CD4-positive, alpha-beta T cell treated with Interleukin-4 for 4 hours (primary cell): ENCODE measurements around the gene COPS7A.

Experiments
- DNase-seq: peaks from one replicate; pipeline ENCODE4 v3.0.0-alpha.2; 2020

The COPS7A gene

GRCh38 chr12:6752167-6752920, 28.5 kb downstream of the COPS7A start:
- no peak for DNase-seq

DNA sequence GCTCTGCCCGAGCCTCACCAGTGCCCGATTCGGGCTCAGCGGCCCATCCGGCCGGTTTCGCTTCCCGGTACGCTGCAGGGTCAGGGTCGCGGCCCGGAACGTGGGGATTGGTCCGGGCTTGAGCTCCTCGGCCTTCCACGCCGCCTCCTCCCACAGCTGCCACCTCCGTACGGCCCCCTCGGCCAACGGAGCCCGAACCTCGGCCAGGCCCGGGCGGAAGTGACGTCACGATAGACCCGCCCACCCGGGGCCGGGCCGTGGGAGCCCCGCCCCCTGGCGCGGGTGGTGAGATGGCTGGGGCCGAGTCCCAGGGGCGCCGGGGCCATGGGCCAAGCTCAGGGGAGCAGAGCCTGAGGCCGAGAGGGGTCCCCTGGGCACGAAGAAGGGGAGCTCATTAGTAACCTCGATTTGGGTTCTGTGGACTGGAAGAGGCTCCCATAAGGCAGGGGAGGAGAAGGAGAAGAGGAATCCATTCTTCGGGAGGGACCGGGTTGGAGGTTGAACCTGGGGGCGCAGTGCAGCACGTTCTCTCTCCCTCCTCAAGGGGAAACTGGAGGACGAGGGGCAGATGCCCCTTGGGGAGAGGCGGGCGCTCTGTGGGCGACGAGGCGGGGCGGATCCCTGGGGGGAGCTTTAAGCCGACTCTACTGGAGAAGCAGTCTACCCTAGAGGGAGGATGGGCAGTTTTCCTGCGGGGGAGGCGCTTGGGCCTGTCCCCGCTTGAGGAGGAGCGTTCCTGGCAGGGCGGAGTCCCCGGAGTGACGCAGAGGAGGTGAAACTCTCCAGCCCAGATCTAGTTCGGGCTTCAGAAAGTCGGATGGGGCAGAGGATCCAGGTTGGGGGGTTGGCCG, 29.3 kb downstream of the COPS7A start, which contains the start of gene MLF2:
Gene MLF2, minus strand, starts transcription at position 221 of the 851 bp plus-strand sequence. CDS start 807 bp downstream, outside the sequence.
- peak; percentile 97 for DNase-seq

DNA sequence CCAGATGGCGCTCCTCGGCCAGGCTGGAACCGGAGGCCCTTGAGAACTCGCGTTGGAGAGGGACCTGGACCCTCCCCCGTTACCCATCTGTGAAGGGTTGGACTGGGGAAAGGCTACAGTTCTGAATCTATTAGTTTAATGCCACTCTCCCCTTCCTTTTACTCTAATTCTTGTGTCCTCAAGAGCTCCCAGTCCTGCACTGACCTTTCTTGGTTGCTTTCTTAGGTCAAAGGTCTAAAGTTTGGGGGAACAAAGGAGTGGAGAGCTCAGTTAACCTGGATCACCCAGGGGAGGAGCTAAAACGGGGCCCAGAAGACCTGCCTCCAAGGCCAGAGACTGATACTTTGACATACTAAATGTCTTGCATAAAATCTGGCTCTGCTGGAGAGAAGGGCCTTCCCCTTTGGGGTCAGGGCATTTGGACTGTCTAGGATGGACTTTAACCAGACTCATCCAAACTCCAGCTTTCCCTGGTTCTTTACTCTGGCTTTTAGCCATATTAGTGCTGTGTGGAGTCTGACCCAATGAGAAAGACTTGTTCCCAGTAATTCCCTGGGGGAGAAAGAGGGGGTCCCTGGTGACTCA, 30.0 kb downstream of the COPS7A start:
- DNase-seq: no peak

- DNase-seq: no peak
These were observed 30.6 kb downstream of the COPS7A start for GRCh38 chr12:6754411-6754810.

- no peak for DNase-seq
These were observed 33.3 kb downstream of the COPS7A start for GRCh38 chr12:6757028-6757690.

DNA sequence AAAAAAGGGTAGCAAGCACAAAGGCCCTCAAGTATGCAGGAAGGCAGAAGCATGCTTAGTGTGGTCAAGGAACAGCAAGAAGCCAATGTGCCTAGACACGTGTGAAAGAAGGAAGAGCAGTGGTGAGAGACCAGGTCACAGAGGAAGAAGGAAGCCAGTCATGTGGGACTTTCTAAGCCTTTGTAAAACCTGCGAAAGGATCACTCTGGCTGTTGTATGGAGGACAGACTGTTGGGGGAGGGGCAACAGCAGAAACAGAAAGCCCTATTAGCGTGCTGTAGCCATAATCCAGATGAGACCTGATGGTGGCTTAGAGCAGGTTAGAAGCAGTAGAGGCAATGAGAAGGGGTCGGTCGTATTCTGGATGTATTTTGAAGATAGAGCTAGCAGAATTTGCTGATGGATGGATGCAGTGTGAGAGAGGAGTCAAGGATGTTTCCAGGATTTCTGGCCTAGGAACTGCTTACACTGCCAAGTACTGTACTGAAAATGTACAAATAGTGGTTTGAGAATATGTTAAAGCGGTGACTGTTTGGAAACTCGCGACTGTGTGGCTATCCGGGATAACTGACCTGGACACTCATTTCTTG, 34.8 kb downstream of the COPS7A start:
- no peak for DNase-seq

GRCh38 chr12:6759741-6760140, 35.9 kb downstream of the COPS7A start:
- DNase-seq: no peak

GRCh38 chr12:6763380-6763779, 39.5 kb downstream of the COPS7A start:
- no peak for DNase-seq

DNA sequence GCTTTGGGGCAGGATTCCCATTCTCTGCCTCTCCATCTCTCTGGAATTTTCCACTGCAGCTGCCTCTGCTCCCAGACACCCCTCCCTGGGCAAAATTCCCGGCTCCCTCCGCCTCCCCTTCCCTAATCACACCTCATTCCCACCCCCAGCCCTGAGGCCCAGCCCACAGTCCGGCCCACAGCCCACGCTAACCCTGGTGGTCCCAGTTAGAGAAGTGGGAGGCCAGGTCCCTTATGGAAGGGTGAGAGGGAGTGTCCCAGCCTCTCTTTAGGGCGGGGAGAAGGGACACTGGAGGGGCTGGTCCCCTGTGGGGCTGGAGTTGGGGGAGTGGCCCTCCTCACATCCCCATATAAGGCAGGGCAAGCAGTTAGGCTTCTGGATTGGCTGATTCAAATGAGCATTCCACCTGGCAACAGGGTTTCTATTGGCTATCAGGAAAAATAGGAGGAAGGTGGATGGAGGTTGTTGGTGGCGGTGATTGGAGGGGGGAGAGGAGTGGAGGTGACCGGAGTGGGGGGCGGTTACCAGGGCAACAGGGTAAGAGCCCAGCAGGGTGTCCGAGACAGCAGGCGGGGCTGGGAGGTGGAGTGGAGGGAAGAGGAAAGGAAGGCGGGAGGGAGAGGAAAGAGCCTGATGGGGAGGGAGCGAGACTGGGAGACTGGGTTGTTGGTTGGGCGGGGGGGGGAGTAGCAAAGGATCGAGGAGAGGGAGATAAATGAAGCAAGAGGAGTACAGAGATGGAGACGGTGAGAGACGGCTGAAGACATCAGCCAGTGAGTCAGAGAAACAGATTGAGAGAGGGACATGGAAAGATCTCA, 40.4 kb downstream of the COPS7A start:
- peak; percentile 74 for DNase-seq

DNA sequence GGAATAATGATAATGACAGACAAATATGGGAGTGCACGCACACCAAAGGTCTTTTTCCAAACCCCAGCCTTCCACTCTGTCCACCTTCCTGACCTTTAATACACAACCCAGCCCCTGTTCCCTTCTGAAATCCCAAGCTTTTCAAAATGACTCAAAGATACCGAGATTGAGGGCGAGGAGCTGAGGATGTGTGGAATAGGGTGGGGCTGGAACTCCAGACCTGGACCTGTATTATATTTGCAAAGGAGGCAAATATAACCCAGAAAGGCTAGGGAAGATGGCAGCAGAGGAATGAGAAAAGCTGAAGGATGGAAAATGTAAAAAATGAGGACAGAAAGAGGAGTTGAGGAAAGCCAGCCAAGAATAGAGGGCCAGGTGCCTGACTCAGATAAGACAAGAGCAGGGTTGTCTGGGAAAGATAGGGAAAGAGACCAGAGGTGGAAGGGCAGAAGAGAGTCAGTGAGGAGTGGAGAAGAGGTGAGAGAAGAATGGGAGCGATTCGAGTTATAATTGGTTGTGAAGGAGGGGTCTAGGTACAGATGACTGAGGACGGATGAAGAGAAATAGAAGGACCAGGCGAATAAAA, 41.3 kb downstream of the COPS7A start:
- no peak for DNase-seq

- no peak for DNase-seq
These were observed 42.1 kb downstream of the COPS7A start, which contains the start of gene PTMS for GRCh38 chr12:6765634-6766581. Gene PTMS, plus strand, starts transcription at chr12:6766363. Its CDS starts 343 bp downstream, at chr12:6766706.

DNA sequence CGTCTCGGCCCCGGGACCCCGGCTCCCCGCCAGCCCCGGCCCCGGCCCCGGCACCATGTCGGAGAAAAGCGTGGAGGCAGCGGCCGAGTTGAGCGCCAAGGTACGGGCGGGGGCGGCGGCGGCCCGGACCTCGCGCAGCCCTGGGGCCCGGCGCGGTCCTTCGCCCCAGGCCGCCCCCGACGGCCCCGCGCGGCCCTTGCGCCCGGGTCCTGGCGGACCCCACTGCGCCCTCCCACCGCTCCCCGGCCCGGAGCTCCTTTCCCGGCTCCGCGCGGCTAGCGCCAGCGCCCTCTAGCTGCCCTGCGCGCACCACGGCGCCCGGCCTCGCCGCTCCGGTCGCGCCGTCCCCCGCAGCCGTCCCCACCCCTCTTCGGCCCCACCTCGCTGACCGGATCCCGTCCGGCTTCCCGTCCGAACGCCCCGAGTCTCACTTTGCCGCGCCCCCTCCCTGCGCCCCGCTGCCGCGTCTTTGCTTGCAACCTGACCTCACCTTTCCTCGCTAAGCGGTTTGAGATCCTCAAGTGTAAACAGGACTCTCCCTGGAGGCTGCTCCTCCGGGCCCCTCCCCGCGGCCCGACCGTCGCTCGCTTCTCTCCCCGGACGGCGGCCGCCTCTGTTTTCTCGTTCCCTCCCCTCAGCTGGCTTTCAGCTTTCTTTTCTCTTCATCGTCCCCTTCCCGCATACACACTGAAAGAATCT, 43.0 kb downstream of the COPS7A start:
- DNase-seq: peak; percentile 35

DNA sequence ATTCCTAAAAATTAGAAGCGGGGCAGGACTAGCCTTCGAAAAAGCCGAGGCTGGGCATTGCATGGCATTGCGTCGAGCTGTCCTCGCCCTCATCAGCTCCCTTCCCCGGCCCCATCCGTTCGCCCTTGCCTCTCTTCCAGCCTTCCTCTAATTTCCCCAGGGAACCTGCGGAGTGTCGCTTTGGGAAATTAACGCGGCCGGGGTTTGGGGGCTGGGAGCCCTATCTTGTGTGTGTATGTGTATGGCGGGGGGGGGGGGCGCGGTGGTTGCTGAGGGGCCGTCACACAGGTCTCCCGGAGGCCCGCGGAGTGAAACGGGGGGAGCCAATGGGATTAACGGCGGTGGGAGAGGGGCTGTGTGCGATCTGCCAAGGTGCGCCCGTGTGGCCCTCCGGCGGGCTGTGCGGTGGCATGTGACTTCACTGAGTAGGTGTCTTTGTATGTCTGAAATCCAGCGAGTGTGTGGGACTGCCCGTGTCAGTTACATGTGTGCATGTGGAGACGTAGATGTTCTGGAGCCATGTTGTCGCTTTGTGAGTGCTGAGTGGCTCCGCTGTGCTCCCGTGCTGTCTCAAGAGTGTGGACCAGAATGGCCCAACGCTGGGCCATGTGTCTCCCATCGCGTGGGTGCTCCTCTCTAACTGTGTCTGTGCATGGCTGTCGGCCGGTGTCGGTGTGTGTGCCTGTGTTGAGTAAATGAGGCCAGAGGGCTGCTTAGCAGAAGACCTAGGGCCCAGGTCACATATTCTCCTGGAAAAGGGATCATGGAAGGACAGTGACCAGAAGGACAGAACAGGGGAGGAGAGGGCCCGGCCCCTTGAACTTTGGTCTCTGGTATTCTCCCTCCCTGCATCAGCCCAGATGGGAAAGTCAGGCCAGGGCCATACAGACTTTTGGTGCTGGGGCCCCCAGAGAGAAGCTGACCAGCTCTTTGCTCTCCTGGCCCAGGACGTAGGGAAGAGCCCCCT, 43.8 kb downstream of the COPS7A start:
- DNase-seq: no peak

- DNase-seq: no peak
These were observed 44.6 kb downstream of the COPS7A start for GRCh38 chr12:6768437-6768914.

GRCh38 chr12:6768990-6769389, 45.1 kb downstream of the COPS7A start:
- DNase-seq: no peak

DNA sequence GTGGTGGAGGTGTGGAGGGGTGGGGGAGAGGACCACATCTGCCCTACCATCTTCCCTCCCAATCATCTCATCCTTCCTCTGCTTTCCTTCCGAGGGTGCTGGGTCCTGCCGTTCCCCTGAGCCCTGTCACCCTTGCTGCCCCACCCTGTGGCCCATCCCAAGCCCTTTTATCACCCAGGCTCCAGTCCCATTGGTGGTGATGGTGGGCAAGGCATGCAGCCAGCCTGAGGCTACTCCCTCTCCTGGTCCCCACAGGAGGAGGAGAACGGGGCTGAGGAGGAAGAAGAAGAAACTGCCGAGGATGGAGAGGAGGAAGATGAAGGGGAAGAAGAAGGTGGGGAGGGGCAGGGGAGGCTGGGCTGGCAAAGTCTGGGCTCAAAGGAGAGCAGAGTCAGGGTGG, 45.8 kb downstream of the COPS7A start:
- no peak for DNase-seq

GRCh38 chr12:6770094-6770493, 46.2 kb downstream of the COPS7A start:
- DNase-seq: no peak

DNA sequence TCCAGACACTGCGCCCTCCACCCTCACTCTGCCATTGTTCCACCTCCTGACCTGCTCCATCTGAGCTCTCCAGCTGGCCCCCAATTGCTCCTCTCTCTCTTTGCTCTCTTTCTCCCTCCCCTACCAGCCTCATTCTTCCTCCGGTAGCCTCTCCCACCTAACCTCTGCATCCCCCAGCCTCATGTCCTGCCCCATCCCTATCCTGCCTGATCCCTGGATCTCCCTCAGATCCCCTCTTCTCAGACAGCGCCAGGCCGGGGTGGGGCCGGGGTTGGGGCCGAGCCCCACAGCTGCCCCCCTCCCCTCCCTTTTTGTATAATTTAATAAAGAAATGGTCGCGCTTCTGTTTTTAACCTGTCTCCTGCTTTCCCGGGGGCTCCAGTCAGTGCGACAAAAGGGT, 46.8 kb downstream of the COPS7A start:
- DNase-seq: no peak
